Tibial nerve (tissue), 4 donors: Measurements from ENCODE around the gene ATOH8. TPM values are rescaled to one million over a fixed set of nuclear protein-coding genes. Genes with fewer than 3 reads are reported as not detected.

Experiments used
- DNase-seq, 2 donors: peaks; one replicate each; pipeline ENCODE4 v3.0.0-alpha.2; 2019; ENCODE audit warnings: low spot score in 2 of 2
- H3K27ac ChIP-seq, 4 donors: fragments of 200-600 bp; sonication (generic) in 3 of 4; one replicate each; pipeline ENCODE4 v1.5.1; 2017 to 2019; ENCODE audit warnings: mild to moderate bottlenecking in 1 of 4
- H3K27me3 ChIP-seq, 2 donors: fragments of 200-600 bp; sonication (generic) in 1 of 2; one replicate each; pipeline versions ENCODE4 v1.5.1 to v1.6.0; 2017 to 2019
- H3K36me3 ChIP-seq, 3 donors: fragments of 200-600 bp; sonication (generic); one replicate each; pipeline ENCODE4 v1.5.1; 2018 to 2019
- H3K4me1 ChIP-seq, 4 donors: fragments of 200-600 bp; sonication (generic) in 3 of 4; one replicate each; pipeline ENCODE4 v1.5.1; 2017 to 2019
- H3K4me3 ChIP-seq, 4 donors: fragments of 200-600 bp; sonication (generic) in 3 of 4; one replicate each; pipeline ENCODE4 v1.5.1; 2017 to 2019; ENCODE audit warnings: mild to moderate bottlenecking in 1 of 4, moderate library complexity in 1 of 4
- H3K9me3 ChIP-seq, 4 donors: fragments of 200-600 bp; sonication (generic) in 3 of 4; one replicate each; pipeline ENCODE4 v1.5.1; 2017 to 2019
- EP300 ChIP-seq, 2 donors: sonication (generic); formaldehyde crosslinking; IDR thresholded peaks; one replicate each; pipeline ENCODE4 v1.6.1; 2017; ENCODE audit warnings: antibody characterized with exemption in 2 of 2, mild to moderate bottlenecking in 1 of 2
- POLR2A ChIP-seq, 2 donors: fragments of 450-650 bp; IDR thresholded peaks; one replicate each; pipeline ENCODE4 v1.6.1; 2017; ENCODE audit warnings: antibody characterized with exemption in 2 of 2, mild to moderate bottlenecking in 2 of 2, moderate library complexity in 2 of 2
- WGBS, 2 donors: methylation state at CpG; one replicate each; pipeline ENCODE4 v1.1.5; 2018; 5-methylcytosine and 5-hydroxymethylcytosine counted together
- total RNA-seq, 4 donors: library from RNA; depleted of rRNA; stranded (reverse); fragments of >200 nt; gene quantifications; one replicate each; pipeline ENCODE4 v1.1.0, GENCODE V29; 2016
- TF ChIP-seq, protein P1 (sequence below), 5 experiments: fragments of 200-600 bp in 3 of 5; fragments of 450-650 bp in 2 of 5; sonication (generic) in 3 of 5; IDR thresholded peaks; one replicate each; pipeline ENCODE4 v1.5.1; 2016 to 2019; ENCODE audit warnings: antibody characterized with exemption in 5 of 5, mild to moderate bottlenecking in 3 of 5, moderate library complexity in 2 of 5

The ATOH8 gene
- total RNA-seq, 4 donors from 2014 or later, result 98.0 to 170 (median 119) TPM

DNA sequence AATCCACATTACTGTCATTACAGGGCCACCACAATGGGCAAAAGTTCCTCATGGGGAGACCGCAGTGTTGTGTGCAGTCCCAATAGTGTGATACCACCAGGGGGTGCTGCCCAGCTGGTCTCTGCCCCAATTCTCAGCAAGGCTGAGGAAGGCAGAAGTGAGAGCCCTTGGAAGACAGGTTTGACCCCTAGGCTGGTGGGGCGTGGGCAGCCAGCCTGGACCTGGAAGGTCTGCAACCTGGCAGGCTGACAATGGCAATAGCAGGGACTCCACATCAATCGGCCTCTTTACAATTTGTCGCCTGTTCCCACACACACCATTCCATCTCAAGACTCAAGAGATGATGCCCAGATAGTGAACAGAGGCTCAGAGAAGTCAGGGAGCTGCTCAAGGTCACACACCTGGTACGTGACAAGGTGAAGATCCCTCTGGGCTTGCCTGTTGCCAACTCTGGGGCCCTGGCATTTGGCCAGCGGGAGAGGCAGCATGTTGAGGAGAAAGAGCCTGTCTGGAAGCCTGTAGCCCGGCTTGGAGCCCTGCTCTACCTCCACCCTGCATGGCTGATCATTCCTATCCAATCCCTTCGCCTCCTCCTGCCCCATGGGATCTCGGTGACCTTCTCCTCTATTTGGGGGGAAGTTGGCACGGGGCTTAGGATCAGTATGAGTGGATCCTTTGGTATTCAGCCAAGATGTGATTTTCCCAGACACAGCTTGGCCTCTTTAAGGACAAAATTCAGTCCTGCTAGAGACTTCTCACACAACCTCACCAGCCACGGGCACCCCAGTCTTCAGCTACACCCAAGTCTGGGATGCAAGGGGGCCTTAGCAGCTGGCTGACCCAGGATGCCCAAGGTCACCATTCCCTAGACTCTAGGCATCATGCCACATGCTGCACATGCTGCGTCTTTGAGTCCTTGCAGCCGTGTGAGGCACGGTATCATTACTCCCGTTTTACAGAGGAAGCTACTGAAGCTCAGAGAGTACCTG, 2.9 kb upstream of the ATOH8 start:
- Histone ChIP-seq H3K9me3 (no peaks in the 10 kb centered on the region), H3K27ac (peak overlapping the region; percentile 19 to 94 (median 90)), H3K4me3 (no peak overlapping the region), H3K27me3 (no peaks in the 10 kb centered on the region), H3K36me3 (peaks cover 0 to 3% (median 0%) of the 10 kb centered on the region in 3 donors), H3K4me1 (peaks cover 3 to 74% (median 56%) of the 10 kb centered on the region in 4 donors)
- 42 to 43% methylated on average over 15 of the region's 15 CpGs for WGBS, 2 donors
- TF ChIP-seq EP300 (IDR thresholded peaks at IDR 0.05), result no peak
- TF ChIP-seq, protein P1, sequence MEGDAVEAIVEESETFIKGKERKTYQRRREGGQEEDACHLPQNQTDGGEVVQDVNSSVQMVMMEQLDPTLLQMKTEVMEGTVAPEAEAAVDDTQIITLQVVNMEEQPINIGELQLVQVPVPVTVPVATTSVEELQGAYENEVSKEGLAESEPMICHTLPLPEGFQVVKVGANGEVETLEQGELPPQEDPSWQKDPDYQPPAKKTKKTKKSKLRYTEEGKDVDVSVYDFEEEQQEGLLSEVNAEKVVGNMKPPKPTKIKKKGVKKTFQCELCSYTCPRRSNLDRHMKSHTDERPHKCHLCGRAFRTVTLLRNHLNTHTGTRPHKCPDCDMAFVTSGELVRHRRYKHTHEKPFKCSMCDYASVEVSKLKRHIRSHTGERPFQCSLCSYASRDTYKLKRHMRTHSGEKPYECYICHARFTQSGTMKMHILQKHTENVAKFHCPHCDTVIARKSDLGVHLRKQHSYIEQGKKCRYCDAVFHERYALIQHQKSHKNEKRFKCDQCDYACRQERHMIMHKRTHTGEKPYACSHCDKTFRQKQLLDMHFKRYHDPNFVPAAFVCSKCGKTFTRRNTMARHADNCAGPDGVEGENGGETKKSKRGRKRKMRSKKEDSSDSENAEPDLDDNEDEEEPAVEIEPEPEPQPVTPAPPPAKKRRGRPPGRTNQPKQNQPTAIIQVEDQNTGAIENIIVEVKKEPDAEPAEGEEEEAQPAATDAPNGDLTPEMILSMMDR (IDR thresholded peaks at IDR 0.05), result peak; percentile 70 to 88 (median 76)
- DNase-seq, result peak; percentile 64 to 81

DNA sequence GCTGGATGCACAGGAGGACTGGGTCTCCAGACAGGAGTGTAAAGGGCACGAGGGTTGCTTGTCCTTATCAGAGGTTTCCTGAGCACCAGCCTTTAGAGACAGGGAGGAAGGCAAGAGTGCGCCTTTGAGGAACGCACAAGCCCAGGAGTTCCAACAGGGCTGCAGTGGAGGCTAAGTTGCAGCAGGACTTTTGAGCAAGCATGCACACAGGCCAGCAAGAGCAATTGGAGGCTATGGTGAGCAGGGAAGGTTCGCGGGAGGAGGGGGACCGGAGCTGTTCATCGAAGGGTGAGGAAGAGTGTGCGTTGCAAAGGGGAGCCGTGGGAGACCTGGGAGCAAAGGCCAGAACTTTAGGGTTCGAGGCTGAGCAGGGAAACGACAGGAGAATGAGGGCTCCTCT, 2.2 kb upstream of the ATOH8 start:
- TF ChIP-seq, protein P1 (IDR thresholded peaks at IDR 0.05), result no peak
- TF ChIP-seq EP300 (IDR thresholded peaks at IDR 0.05), result no peak
- TF ChIP-seq POLR2A (IDR thresholded peaks at IDR 0.05), result no peak
- 79 to 85% methylated on average over 11 of the region's 11 CpGs for whole genome bisulfite sequencing, 2 donors
- no peaks in the 10 kb centered on the region for H3K9me3 ChIP-seq
- peaks cover 3 to 74% (median 53%) of the 10 kb centered on the region in 4 donors for H3K4me1 ChIP-seq
- no peak for DNase-seq
- peak overlapping the region; percentile 88 to 94 (median 92) for H3K27ac ChIP-seq
- no peaks in the 10 kb centered on the region for H3K27me3 ChIP-seq
- peaks cover 0 to 9% (median 0%) of the 10 kb centered on the region in 3 donors for H3K36me3 ChIP-seq
- no peak overlapping the region for H3K4me3 ChIP-seq

DNA sequence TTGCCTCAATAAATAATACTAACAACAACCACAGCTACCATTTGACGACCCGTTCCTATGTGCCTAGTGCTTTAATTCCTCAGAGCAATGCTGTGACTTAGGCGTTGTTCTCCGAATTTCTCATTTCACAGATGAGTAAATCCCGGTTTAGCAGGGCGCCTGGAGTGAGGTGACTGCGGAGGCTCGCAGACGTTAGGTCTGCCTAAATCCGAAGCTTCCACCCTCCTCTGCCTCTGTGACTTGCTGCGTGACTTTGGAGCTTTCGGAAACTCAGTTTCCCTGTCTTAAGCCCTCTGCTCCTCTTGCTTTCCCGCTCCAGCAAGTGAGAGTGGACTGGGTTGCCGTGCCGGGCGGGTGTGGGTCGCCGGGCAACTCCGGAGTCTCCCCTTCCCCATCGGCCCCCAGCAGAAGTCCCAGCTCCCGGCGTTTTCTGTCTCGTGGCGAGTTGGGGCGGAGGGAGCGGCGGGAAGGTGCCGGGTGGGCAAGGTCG, 711 bp upstream of the ATOH8 start:
- H3K27ac ChIP-seq, result peak overlapping the region; percentile 88 to 94 (median 92)
- no peak for TF ChIP-seq EP300 (IDR thresholded peaks at IDR 0.05)
- TF ChIP-seq, protein P1 (IDR thresholded peaks at IDR 0.05), result no peak
- no peak for TF ChIP-seq POLR2A (IDR thresholded peaks at IDR 0.05)
- peaks cover 3 to 74% (median 53%) of the 10 kb centered on the region in 4 donors for H3K4me1 ChIP-seq
- no peaks in the 10 kb centered on the region for H3K9me3 ChIP-seq
- DNase-seq, result no peak
- H3K27me3 ChIP-seq, result no peaks in the 10 kb centered on the region
- WGBS, 2 donors, result 15 to 18% methylated on average over 22 to 29 of the region's 29 CpGs
- peaks cover 0 to 11% (median 0%) of the 10 kb centered on the region in 3 donors for H3K36me3 ChIP-seq
- peak overlapping the region; percentile 64 to 94 (median 84) for H3K4me3 ChIP-seq

DNA sequence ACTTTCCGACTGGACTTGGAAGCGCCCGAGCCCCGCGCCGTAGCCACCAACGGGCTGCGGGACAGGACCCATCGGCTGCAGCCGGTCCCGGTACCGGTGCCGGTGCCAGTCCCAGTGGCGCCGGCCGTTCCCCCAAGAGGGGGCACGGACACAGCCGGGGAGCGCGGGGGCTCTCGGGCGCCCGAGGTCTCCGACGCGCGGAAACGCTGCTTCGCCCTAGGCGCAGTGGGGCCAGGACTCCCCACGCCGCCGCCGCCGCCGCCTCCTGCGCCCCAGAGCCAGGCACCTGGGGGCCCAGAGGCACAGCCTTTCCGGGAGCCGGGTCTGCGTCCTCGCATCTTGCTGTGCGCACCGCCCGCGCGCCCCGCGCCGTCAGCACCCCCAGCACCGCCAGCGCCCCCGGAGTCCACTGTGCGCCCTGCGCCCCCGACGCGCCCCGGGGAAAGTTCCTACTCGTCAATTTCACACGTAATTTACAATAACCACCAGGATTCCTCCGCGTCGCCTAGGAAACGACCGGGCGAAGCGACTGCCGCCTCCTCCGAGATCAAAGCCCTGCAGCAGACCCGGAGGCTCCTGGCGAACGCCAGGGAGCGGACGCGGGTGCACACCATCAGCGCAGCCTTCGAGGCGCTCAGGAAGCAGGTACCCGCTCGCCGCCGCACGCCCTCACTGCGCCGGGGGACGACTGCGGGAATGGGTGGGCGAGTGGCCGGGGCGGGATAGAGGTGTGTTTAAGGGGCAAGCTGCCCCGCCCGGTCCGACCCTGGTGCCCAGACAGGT, 713 bp downstream of the ATOH8 start:
- no peaks in the 10 kb centered on the region for H3K9me3 ChIP-seq
- H3K4me1 ChIP-seq, result peaks cover 0 to 74% (median 45%) of the 10 kb centered on the region in 4 donors
- TF ChIP-seq, protein P1 (IDR thresholded peaks at IDR 0.05), result peak in 3 of 5 experiments; percentile 14 to 45 (median 36)
- TF ChIP-seq POLR2A (IDR thresholded peaks at IDR 0.05) (no peak), EP300 (IDR thresholded peaks at IDR 0.05) (peak in 1 of 2 donors; percentile 18)
- H3K4me3 ChIP-seq, result peak overlapping the region; percentile 64 to 94 (median 84)
- 0 to 2% methylated on average over 12 to 38 of the region's 93 CpGs for WGBS, 2 donors
- peak overlapping the region; percentile 88 to 94 (median 92) for H3K27ac ChIP-seq
- H3K36me3 ChIP-seq, result peaks cover 0 to 25% (median 0%) of the 10 kb centered on the region in 3 donors
- H3K27me3 ChIP-seq, result no peaks in the 10 kb centered on the region
- no peak for DNase-seq
